Upper lobe of left lung (tissue), 4 donors: ENCODE data around the gene PLA2G4B.

Experiments
- EP300 ChIP-seq, 4 donors: sonication (generic); formaldehyde crosslinking; IDR thresholded peaks; one replicate each; pipeline ENCODE4 v1.5.1; 2017; ENCODE audit warnings: antibody characterized with exemption in 4 of 4, control low read depth in 2 of 4
- POLR2A ChIP-seq, 4 donors: fragments of 450-650 bp; IDR thresholded peaks; one replicate each; pipeline ENCODE4 v1.5.1; 2016 to 2017; ENCODE audit warnings: antibody characterized with exemption in 4 of 4, mild to moderate bottlenecking in 2 of 4
- POLR2AphosphoS5 ChIP-seq, 2 donors: sonication (generic); formaldehyde crosslinking; IDR thresholded peaks; one replicate each; pipeline ENCODE4 v1.5.1; 2017; ENCODE audit warnings: antibody characterized with exemption in 2 of 2
- TF ChIP-seq, protein P1 (sequence below), 6 experiments: fragments of 450-650 bp in 4 of 6; fragments of 200-600 bp in 2 of 6; sonication (generic) in 2 of 6; IDR thresholded peaks; one replicate each; pipeline ENCODE4 v1.5.1; 2016 to 2019; ENCODE audit warnings: antibody characterized with exemption in 6 of 6

DNA sequence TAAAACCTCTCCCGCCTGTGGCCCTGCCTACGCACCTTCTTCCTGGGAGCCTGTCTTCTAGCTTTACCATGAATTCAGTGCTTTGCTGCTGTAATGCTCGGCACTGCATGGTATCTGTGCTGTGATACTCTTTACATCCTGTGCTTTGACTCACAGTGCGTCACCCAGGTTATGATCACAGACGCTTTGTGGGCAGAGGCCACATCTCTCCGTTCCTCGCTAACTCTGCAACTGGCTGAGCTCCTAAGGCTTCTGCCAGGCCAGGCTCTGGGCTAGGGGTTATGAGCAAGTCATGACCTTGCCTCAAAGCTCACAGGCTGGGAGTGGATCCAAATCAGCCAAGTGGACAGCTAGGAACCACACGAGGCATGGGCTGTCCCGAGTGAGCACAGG lies 32.0 kb downstream of the PLA2G4B start:
- no peak for TF ChIP-seq POLR2A (IDR thresholded peaks at IDR 0.05)
- TF ChIP-seq, protein P1, sequence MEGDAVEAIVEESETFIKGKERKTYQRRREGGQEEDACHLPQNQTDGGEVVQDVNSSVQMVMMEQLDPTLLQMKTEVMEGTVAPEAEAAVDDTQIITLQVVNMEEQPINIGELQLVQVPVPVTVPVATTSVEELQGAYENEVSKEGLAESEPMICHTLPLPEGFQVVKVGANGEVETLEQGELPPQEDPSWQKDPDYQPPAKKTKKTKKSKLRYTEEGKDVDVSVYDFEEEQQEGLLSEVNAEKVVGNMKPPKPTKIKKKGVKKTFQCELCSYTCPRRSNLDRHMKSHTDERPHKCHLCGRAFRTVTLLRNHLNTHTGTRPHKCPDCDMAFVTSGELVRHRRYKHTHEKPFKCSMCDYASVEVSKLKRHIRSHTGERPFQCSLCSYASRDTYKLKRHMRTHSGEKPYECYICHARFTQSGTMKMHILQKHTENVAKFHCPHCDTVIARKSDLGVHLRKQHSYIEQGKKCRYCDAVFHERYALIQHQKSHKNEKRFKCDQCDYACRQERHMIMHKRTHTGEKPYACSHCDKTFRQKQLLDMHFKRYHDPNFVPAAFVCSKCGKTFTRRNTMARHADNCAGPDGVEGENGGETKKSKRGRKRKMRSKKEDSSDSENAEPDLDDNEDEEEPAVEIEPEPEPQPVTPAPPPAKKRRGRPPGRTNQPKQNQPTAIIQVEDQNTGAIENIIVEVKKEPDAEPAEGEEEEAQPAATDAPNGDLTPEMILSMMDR (IDR thresholded peaks at IDR 0.05): no peak
- TF ChIP-seq POLR2AphosphoS5 (IDR thresholded peaks at IDR 0.05): no peak
- no peak for TF ChIP-seq EP300 (IDR thresholded peaks at IDR 0.05)
